Prostate gland (tissue), 2 donors: ENCODE data around the gene HECW1. TPM values are rescaled to one million over a fixed set of nuclear protein-coding genes. Genes with fewer than 3 reads are reported as not detected.

Experiments used
- DNase-seq: peaks from one replicate; pipeline ENCODE4 v3.0.0-alpha.2; 2019; ENCODE audit warnings: low spot score
- H3K27ac ChIP-seq, 2 donors: fragments of 200-600 bp; sonication (generic); 2 replicates each; pipeline ENCODE4 v1.5.1; 2017 to 2019
- H3K27me3 ChIP-seq: fragments of 200-600 bp; sonication (generic); replicated peaks from 2 replicates; pipeline ENCODE4 v1.5.1; 2019; ENCODE audit not compliant: insufficient read depth
- H3K36me3 ChIP-seq, 2 donors: fragments of 200-600 bp; sonication (generic); 1 replicate in 1 of 2; 2 replicates in 1 of 2; pipeline versions ENCODE4 v1.5.1 to v1.8.1; 2017 to 2019
- H3K4me1 ChIP-seq: fragments of 200-600 bp; sonication (generic); replicated peaks from 2 replicates; pipeline ENCODE4 v1.5.1; 2019
- H3K4me3 ChIP-seq, 2 donors: fragments of 200-600 bp; sonication (generic); 2 replicates each; pipeline ENCODE4 v1.5.1; 2017 to 2019
- H3K9me3 ChIP-seq: fragments of 200-600 bp; sonication (generic); 2 replicates; pipeline ENCODE4 v1.5.1; 2017
- POLR2A ChIP-seq: fragments of 450-650 bp; IDR thresholded peaks from one replicate; pipeline ENCODE4 v1.6.1; 2016; ENCODE audit warnings: antibody characterized with exemption, mild to moderate bottlenecking
- POLR2AphosphoS5 ChIP-seq: sonication (generic); formaldehyde crosslinking; IDR thresholded peaks from one replicate; pipeline ENCODE4 v1.6.1; 2017; ENCODE audit warnings: antibody characterized with exemption
- WGBS: methylation state at CpG from one replicate; pipeline ENCODE4 v1.1.5; 2018; 5-methylcytosine and 5-hydroxymethylcytosine counted together
- intact Hi-C: fragments of 100-400 bp; cut with DNase I; formaldehyde crosslinking; loops from one replicate; pipeline ENCODE4 v1.14.2; 2022
- total RNA-seq, 2 donors: library from RNA; depleted of rRNA; stranded (reverse); fragments of >200 nt; gene quantifications; one replicate each; pipeline ENCODE4 v1.1.0, GENCODE V29; 2016
- TF ChIP-seq, protein P1 (sequence below), 4 experiments: fragments of 200-600 bp in 2 of 4; fragments of 450-650 bp in 2 of 4; sonication (generic) in 2 of 4; IDR thresholded peaks; 1 replicate in 3 of 4; 2 replicates in 1 of 4; pipeline ENCODE4 v1.5.1; 2016 to 2019; ENCODE audit warnings: antibody characterized with exemption in 4 of 4, mild to moderate bottlenecking in 2 of 4, moderate library complexity in 2 of 4

HECW1 gene
- total RNA-seq, 2 donors from 2014 or later, result 1.4 to 10.3 TPM

DNA sequence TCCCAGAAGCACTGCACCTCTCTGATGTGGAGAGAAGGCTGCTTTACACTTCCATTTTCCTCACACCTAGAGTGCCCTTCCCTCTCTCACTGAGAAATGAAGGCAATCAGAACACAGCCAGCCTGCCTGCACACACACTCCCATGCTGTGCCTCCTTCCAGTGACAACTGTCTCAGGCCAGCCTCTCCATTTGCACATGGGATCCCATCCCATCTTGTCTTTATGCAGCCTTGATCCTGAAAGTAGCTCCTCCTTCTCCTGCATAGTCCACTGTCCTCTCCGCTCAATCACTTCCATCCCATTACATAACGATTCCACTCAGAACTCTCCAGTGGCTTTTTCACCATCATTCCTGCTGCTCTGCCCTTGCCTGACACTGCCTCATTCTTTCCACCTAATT, 266.8 kb downstream of the HECW1 start:
- Histone ChIP-seq H3K27ac (no peak overlapping the region), H3K36me3 (no peaks in the 10 kb centered on the region), H3K4me3 (no peak overlapping the region), H3K27me3 (no peaks in the 10 kb centered on the region), H3K9me3 (no peaks in the 10 kb centered on the region), H3K4me1 (no peaks in the 10 kb centered on the region)
- no peak for DNase-seq
- intact Hi-C loops, result no loop called here
- TF ChIP-seq, protein P1, sequence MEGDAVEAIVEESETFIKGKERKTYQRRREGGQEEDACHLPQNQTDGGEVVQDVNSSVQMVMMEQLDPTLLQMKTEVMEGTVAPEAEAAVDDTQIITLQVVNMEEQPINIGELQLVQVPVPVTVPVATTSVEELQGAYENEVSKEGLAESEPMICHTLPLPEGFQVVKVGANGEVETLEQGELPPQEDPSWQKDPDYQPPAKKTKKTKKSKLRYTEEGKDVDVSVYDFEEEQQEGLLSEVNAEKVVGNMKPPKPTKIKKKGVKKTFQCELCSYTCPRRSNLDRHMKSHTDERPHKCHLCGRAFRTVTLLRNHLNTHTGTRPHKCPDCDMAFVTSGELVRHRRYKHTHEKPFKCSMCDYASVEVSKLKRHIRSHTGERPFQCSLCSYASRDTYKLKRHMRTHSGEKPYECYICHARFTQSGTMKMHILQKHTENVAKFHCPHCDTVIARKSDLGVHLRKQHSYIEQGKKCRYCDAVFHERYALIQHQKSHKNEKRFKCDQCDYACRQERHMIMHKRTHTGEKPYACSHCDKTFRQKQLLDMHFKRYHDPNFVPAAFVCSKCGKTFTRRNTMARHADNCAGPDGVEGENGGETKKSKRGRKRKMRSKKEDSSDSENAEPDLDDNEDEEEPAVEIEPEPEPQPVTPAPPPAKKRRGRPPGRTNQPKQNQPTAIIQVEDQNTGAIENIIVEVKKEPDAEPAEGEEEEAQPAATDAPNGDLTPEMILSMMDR (IDR thresholded peaks at IDR 0.05), result no peak
- TF ChIP-seq POLR2AphosphoS5 (no peak), POLR2A (no peak)
- 86% methylated on average over 2 of the region's 2 CpGs for whole genome bisulfite sequencing

DNA sequence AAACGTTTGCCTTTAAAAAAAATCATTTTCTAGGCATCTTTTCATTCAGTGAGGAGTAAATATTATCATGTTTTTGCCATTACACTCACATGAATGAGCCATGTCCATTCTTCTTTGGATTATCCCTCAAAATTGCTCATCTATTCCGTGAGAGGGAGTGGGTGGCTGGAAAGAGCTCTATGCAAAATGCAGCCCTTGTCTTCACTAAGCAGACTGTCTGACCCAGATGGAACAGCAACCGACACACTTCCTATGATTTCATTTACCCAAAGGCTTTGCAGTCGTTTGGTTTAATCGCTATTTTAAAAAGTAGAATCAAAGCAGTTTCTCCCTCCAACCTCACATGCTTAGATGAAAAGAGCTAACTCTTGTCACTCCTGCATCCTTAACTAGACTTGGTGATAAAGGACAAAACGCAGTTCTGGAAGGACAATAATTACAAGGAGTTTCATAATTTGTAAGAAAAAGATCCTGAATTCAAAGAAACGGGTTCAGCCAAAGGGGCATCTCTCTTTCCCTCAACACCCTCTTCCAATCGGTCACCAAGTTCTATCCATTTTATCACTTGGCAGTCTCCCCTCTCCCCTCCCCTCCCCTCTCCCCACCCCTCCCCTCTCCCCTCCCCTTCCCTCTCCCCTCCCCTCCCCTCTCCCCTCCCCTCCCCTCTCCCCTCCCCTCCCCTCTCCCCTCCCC, 272.3 kb downstream of the HECW1 start:
- no peaks in the 10 kb centered on the region for H3K36me3 ChIP-seq
- no peak overlapping the region for H3K4me3 ChIP-seq
- no peaks in the 10 kb centered on the region for H3K4me1 ChIP-seq
- no peak for TF ChIP-seq POLR2A
- no peak for DNase-seq
- no peak overlapping the region for H3K27ac ChIP-seq
- H3K27me3 ChIP-seq, result no peaks in the 10 kb centered on the region
- 74% methylated on average over 8 of the region's 8 CpGs for WGBS
- intact Hi-C loops, result no loop called here
- no peaks in the 10 kb centered on the region for H3K9me3 ChIP-seq

DNA sequence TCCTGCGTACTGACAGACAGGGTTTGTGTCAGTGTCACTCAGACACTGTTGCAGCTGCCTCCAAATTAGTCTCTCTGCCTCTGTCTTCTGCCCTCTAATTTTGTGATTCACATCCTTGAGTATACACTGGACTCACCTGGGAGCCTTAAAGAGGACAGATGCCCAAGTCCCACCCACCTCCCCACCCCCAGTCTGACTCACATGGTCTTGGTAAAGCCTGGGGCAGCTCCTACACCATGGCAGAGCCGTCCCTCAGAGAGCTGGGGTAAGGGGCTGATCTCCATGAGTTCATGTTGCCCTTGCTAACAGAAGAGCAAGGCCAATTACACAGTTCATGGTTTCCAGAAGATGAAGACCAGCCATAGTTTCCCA, 272.8 kb downstream of the HECW1 start:
- H3K4me1 ChIP-seq, result no peaks in the 10 kb centered on the region
- TF ChIP-seq POLR2AphosphoS5, result no peak
- TF ChIP-seq, protein P1 (IDR thresholded peaks at IDR 0.05), result no peak
- TF ChIP-seq POLR2A, result no peak
- H3K27me3 ChIP-seq, result no peaks in the 10 kb centered on the region
- H3K9me3 ChIP-seq, result no peaks in the 10 kb centered on the region
- no peaks in the 10 kb centered on the region for H3K36me3 ChIP-seq
- H3K4me3 ChIP-seq, result no peak overlapping the region
- no peak for DNase-seq
- intact Hi-C loops, result no loop called here
- 54% methylated on average over 2 of the region's 2 CpGs for WGBS
- no peak overlapping the region for H3K27ac ChIP-seq

DNA sequence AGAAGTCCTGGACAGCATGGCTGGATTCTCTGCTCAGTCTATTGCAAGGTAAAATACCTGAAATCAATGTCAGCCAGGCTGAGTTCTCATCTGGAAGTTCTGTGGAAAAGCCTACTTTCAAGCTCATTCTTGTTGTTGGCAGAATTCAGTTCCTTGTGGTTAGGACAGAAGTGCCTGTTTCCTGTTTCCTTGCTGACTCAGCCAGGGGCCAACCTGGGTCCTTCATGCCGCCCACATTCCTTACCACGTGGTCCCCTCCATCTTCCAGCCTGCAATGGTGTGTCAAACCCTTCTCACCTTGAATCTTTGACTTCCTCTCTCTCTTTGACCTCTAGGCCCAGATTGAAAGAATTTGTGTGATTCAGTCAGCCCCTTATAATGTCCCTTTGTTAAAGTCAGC, 273.4 kb downstream of the HECW1 start:
- Histone ChIP-seq H3K36me3 (no peaks in the 10 kb centered on the region), H3K27me3 (no peaks in the 10 kb centered on the region), H3K4me3 (no peak overlapping the region), H3K4me1 (no peaks in the 10 kb centered on the region), H3K9me3 (no peaks in the 10 kb centered on the region), H3K27ac (no peak overlapping the region)
- 83% methylated on average over 2 of the region's 2 CpGs for WGBS
- no peak for DNase-seq
- TF ChIP-seq POLR2A, result no peak
- TF ChIP-seq POLR2AphosphoS5, result no peak
- intact Hi-C loops, result no loop called here

DNA sequence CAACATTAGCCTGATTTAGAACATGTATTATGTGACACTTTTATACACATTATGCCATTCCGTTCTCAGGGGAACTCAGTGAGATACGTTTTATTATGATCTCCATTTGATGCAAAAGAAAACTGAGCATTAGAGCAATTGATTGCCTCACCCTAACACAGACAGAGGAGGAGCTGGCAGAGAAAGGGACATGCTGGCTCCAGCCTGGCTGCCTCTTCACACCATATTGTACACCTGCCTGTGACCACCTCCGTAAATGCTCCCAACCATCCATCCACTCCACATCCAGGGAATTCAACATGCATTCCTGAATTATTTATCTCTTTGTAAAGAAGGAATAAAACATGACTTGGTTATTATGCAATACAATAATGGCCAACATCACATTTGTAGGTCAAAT, 275.5 kb downstream of the HECW1 start:
- no peak overlapping the region for H3K27ac ChIP-seq
- no peak for DNase-seq
- H3K27me3 ChIP-seq, result no peaks in the 10 kb centered on the region
- H3K9me3 ChIP-seq, result no peaks in the 10 kb centered on the region
- H3K4me3 ChIP-seq, result no peak overlapping the region
- intact Hi-C loops, result no loop called here
- WGBS, result 61% methylated on average over 3 of the region's 3 CpGs
- no peaks in the 10 kb centered on the region for H3K36me3 ChIP-seq
- H3K4me1 ChIP-seq, result no peaks in the 10 kb centered on the region
- TF ChIP-seq, protein P1 (IDR thresholded peaks at IDR 0.05), result no peak

DNA sequence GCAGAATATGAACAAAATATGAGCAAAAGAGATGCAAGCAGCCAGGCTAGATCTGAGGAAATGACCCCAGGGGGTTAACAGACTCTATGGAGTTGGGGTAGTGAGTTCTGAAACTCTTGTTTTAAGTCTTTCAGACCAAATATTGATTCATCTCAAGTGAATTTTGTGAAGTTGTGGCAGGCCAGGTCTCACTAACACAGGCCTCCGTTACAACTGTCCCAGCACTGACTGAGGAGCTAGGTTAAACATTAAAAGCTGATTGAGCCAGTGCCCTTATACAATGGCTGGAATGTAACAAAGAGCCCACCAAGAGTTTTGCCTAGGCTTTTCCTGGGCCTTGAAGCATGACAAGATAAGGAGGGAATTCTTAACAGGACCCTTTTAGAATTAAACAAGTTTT, 278.1 kb downstream of the HECW1 start:
- no peak overlapping the region for H3K4me3 ChIP-seq
- H3K4me1 ChIP-seq, result no peaks in the 10 kb centered on the region
- TF ChIP-seq POLR2A, result no peak
- TF ChIP-seq, protein P1 (IDR thresholded peaks at IDR 0.05), result no peak
- TF ChIP-seq POLR2AphosphoS5, result no peak
- no peak for DNase-seq
- no peaks in the 10 kb centered on the region for H3K27me3 ChIP-seq
- H3K36me3 ChIP-seq, result no peaks in the 10 kb centered on the region
- 89% methylated on average over 1 of the region's 1 CpG for WGBS
- H3K9me3 ChIP-seq, result no peaks in the 10 kb centered on the region
- H3K27ac ChIP-seq, result no peak overlapping the region
- intact Hi-C loops, result no loop called here
